ENCODE measurements around the gene LCN15.

LCN15 gene

DNA sequence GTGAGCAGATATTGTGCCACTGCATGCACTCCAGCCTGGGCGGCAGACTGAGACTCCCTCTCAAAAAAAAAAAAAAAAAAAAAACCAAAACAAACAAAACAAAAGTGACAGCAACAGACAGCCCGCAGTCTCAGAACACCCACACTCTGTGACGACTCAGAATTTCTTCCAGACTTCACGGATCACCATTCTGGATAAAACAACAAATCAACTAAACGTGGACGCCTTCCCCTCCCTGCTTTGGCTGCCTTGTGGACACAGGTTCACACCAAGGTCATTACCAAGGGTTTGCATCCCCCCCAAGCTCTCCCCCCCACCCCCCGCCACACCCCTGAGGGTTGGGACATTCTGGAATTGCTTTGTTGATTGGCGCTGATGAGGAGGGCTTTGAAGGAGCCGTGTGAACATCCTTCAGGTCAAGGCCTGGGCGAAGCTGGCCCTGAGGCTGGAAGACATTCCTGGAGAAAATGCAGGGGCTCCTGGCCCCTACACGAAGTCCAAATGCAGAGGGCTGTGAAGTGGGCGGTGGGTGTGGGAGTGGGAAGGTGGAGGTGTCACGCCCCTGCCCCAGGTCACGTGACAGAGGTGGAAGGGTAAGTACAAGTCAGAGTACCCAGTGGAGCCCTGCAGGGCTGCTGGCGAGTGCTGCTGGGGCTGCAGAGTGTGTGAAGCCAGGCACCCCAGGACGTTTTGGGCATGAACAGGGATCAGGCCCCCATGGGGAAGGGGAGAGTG, 31.7 kb downstream of the LCN15 start:
- no peaks in the 10 kb centered on the region for H3K27me3 ChIP-seq
- TF ChIP-seq, protein P1, sequence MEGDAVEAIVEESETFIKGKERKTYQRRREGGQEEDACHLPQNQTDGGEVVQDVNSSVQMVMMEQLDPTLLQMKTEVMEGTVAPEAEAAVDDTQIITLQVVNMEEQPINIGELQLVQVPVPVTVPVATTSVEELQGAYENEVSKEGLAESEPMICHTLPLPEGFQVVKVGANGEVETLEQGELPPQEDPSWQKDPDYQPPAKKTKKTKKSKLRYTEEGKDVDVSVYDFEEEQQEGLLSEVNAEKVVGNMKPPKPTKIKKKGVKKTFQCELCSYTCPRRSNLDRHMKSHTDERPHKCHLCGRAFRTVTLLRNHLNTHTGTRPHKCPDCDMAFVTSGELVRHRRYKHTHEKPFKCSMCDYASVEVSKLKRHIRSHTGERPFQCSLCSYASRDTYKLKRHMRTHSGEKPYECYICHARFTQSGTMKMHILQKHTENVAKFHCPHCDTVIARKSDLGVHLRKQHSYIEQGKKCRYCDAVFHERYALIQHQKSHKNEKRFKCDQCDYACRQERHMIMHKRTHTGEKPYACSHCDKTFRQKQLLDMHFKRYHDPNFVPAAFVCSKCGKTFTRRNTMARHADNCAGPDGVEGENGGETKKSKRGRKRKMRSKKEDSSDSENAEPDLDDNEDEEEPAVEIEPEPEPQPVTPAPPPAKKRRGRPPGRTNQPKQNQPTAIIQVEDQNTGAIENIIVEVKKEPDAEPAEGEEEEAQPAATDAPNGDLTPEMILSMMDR (IDR thresholded peaks at IDR 0.05; ENCODE audit: low read depth, low read length): no peak
- no peak overlapping the region for H3K4me3 ChIP-seq (ENCODE audit: low read depth, low read length)
- no peaks in the 10 kb centered on the region; the same call in 1 of the 2 replicates for H3K9me3 ChIP-seq
- peaks cover 2% of the 10 kb centered on the region for H3K36me3 ChIP-seq
- DNase-seq: no peak
- H3K4me1 ChIP-seq: no peaks in the 10 kb centered on the region

DNA sequence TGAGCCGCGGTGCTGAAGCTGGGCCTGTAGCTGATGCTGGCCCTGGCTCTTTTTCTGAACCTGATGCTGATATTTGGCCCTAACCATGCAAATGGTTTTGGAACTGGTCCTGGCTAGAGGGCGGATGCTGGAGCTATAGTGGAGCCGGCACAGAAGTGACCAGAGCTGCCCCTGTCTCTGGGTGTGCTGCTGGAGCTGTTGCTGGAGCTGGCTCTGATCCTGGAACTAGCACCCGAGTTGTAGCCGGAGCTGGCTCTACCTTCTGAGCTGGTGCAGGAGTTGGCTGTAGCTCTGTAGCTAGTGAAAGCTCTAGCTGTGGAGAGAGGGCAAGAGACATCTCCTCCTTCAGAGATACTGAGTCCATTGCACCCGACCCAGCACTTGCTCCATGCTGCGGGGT, 34.4 kb downstream of the LCN15 start:
- DNase-seq: no peak
- Histone ChIP-seq H3K4me1 (peaks cover 4% of the 10 kb centered on the region; the same call in 1 of the 2 replicates), H3K27me3 (no peaks in the 10 kb centered on the region), H3K9me3 (no peaks in the 10 kb centered on the region; the same call in 1 of the 2 replicates), H3K4me3 (ENCODE audit: low read depth, low read length) (no peak overlapping the region), H3K36me3 (peaks cover 26% of the 10 kb centered on the region)
- TF ChIP-seq, protein P1 (IDR thresholded peaks at IDR 0.05; ENCODE audit: low read depth, low read length): no peak

DNA sequence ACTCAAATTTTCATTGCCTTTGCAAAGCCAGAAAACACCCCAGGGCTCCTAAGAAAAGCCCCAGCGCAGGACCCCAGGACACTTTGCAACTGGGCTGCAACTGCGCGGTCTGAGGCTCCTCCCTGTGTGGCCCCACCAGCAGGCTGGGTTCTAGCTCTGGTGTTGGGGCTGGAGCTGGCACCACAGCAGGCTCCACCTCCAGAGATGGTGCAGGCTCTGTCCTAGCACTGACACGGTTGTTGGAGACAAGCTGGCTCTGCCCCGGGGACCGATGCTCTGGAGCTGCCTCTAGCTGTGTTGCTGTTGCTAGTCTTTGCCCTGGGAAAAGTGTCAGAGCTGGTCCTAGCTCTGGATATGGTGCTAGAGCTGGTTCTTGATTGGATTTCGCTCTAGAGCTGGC, 35.2 kb downstream of the LCN15 start:
- Histone ChIP-seq H3K36me3 (peaks cover 34% of the 10 kb centered on the region), H3K9me3 (no peaks in the 10 kb centered on the region; the same call in 1 of the 2 replicates), H3K4me3 (ENCODE audit: low read depth, low read length) (peak overlapping the region; percentile 100), H3K4me1 (peaks cover 4% of the 10 kb centered on the region; the same call in 1 of the 2 replicates), H3K27me3 (no peaks in the 10 kb centered on the region)
- TF ChIP-seq, protein P1 (IDR thresholded peaks at IDR 0.05; ENCODE audit: low read depth, low read length): no peak
- DNase-seq: peak; percentile 38

DNA sequence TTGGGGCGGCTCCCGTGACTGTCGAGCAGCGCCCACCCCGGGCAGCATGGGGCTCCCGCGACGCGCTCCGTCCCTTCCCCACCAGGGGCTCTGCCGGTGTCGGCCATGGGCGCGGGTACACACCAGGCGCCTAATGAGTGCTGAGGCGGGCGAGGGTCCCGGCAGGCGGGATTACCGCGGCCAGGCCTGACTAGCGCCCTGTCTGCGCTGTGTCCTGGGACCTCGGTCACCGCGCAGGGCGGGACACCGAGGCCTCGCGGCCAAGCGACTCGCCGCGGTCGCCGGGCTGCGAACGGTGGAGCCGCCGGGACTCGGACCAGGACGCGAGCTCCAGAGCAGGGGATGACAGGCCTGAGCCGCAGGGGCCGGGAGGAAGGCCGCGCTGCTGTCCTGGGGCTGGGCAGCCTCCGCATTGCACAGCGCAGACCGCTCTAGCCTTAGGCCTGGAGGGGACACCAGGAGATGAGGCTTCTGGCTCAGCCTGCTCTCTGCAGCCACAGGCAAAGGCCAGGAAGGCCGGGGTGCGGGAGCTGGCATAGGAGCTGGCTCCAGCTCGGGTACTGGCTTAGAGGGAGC, 35.7 kb downstream of the LCN15 start:
- peak; percentile 52 for DNase-seq
- Histone ChIP-seq H3K9me3 (no peaks in the 10 kb centered on the region; the same call in 1 of the 2 replicates), H3K36me3 (peaks cover 39% of the 10 kb centered on the region), H3K4me3 (ENCODE audit: low read depth, low read length) (peak overlapping the region; percentile 100), H3K4me1 (peaks cover 4% of the 10 kb centered on the region), H3K27me3 (no peaks in the 10 kb centered on the region)
- TF ChIP-seq, protein P1 (IDR thresholded peaks at IDR 0.05; ENCODE audit: low read depth, low read length): no peak

DNA sequence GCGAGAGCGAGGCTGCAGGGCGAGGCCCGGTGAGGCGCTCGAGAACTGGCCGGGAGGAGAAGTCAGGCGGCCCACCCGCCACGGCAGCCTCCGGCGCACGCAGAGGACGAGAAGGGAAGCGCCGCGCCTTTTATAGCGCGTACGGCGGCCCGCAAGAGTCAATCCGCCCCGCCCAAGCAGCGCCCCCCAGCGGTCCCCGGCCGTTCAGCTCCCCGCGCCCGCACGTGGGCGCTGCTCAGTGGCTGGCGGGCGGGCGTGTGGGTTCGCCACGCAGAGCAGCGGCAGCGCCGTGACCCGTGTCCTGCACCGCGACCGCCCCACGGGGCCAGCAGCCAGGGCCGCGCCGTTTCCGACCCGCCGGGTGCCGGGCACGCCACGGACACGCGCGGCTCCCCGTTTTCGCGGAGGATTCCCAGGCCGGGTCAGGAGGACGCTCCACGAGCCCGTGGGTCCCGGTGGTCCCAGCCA, 36.2 kb downstream of the LCN15 start:
- Histone ChIP-seq H3K36me3 (peaks cover 44% of the 10 kb centered on the region), H3K4me1 (peaks cover 4% of the 10 kb centered on the region)

More for the DNA sequence above, 36.2 kb downstream of the LCN15 start:
- peak; percentile 93 for DNase-seq
- no peaks in the 10 kb centered on the region; the same call in 1 of the 2 replicates for H3K9me3 ChIP-seq
- H3K4me3 ChIP-seq (ENCODE audit: low read depth, low read length): peak overlapping the region; percentile 100
- TF ChIP-seq, protein P1 (IDR thresholded peaks at IDR 0.05; ENCODE audit: low read depth, low read length): peak; percentile 67
- no peaks in the 10 kb centered on the region for H3K27me3 ChIP-seq

Data from BE2C (cell line).